ENCODE results near the gene CEACAM8. TPM values are rescaled to one million over a fixed set of nuclear protein-coding genes. Genes with fewer than 3 reads are reported as not detected.

CEACAM8 gene
- total RNA-seq, 2 donors from 2014 or later, result not detected

- Histone ChIP-seq H3K27me3 (ENCODE audit: control insufficient read depth, insufficient read depth, low read length, poor library complexity, severe bottlenecking) (no peaks in the 10 kb centered on the region), H3K4me3 (ENCODE audit: low read length) (no peak overlapping the region), H3K9ac (ENCODE audit: extremely low read depth, low read length, poor library complexity, severe bottlenecking) (no peak overlapping the region), H3K27ac (ENCODE audit: low read depth, low read length) (no peak overlapping the region), H3K9me3 (ENCODE audit: control insufficient read depth, low read length) (peaks cover 11% of the 10 kb centered on the region), H3K36me3 (ENCODE audit: control insufficient read depth, insufficient read depth, low read length) (no peaks in the 10 kb centered on the region), H3K4me1 (ENCODE audit: control insufficient read depth, insufficient read depth, low read length) (no peaks in the 10 kb centered on the region)
- peaks cover 31% of the 10 kb centered on the region for H3K9me3 Mint-ChIP-seq
- H3K27me3 Mint-ChIP-seq (ENCODE audit: insufficient read depth), result peaks cover 11% of the 10 kb centered on the region
- 61 to 65% methylated on average over 4 to 5 of the region's 5 CpGs for WGBS, 2 experiments (ENCODE audit: insufficient coverage in 1 of 2, insufficient read length in 1 of 2)
- H3K36me3 Mint-ChIP-seq (ENCODE audit: low read depth), result no peaks in the 10 kb centered on the region
- no peak overlapping the region for H3K4me3 Mint-ChIP-seq
- peaks cover 15% of the 10 kb centered on the region for H3K4me1 Mint-ChIP-seq
- TF ChIP-seq CTCF (conservative IDR thresholded peaks at IDR 0.05), result no peak
- H3K27ac Mint-ChIP-seq, result no peak overlapping the region
- DNase-seq, result peak; percentile 64
These were observed 39.4 kb downstream of the CEACAM8 start for GRCh38 chr19:42555317-42555716.

GRCh38 chr19:42554046-42554575, 40.6 kb downstream of the CEACAM8 start:
- no peak for DNase-seq
- no peak overlapping the region for H3K9ac ChIP-seq (ENCODE audit: extremely low read depth, low read length, poor library complexity, severe bottlenecking)
- Mint-ChIP-seq H3K27ac (no peak overlapping the region), H3K9me3 (peaks cover 42% of the 10 kb centered on the region), H3K36me3 (ENCODE audit: low read depth) (no peaks in the 10 kb centered on the region), H3K4me1 (peaks cover 15% of the 10 kb centered on the region), H3K4me3 (no peak overlapping the region), H3K27me3 (ENCODE audit: insufficient read depth) (peaks cover 15% of the 10 kb centered on the region)
- no peaks in the 10 kb centered on the region for H3K4me1 ChIP-seq (ENCODE audit: control insufficient read depth, insufficient read depth, low read length)
- H3K27ac ChIP-seq (ENCODE audit: low read depth, low read length), result no peak overlapping the region
- 85 to 92% methylated on average over 2 to 3 of the region's 3 CpGs for WGBS, 2 experiments (ENCODE audit: insufficient coverage in 1 of 2, insufficient read length in 1 of 2)
- peaks cover 17% of the 10 kb centered on the region for H3K9me3 ChIP-seq (ENCODE audit: control insufficient read depth, low read length)
- H3K4me3 ChIP-seq (ENCODE audit: low read length), result no peak overlapping the region
- no peak for TF ChIP-seq CTCF (conservative IDR thresholded peaks at IDR 0.05)
- H3K36me3 ChIP-seq (ENCODE audit: control insufficient read depth, insufficient read depth, low read length), result no peaks in the 10 kb centered on the region
- no peaks in the 10 kb centered on the region for H3K27me3 ChIP-seq (ENCODE audit: control insufficient read depth, insufficient read depth, low read length, poor library complexity, severe bottlenecking)

- Histone ChIP-seq H3K9me3 (ENCODE audit: control insufficient read depth, low read length) (peaks cover 21% of the 10 kb centered on the region), H3K9ac (ENCODE audit: extremely low read depth, low read length, poor library complexity, severe bottlenecking) (no peak overlapping the region), H3K36me3 (ENCODE audit: control insufficient read depth, insufficient read depth, low read length) (no peaks in the 10 kb centered on the region), H3K27me3 (ENCODE audit: control insufficient read depth, insufficient read depth, low read length, poor library complexity, severe bottlenecking) (no peaks in the 10 kb centered on the region), H3K4me3 (ENCODE audit: low read length) (no peak overlapping the region), H3K4me1 (ENCODE audit: control insufficient read depth, insufficient read depth, low read length) (no peaks in the 10 kb centered on the region), H3K27ac (ENCODE audit: low read depth, low read length) (no peak overlapping the region)
- WGBS, 2 experiments (ENCODE audit: insufficient coverage in 1 of 2, insufficient read length in 1 of 2), result 78 to 95% methylated on average over 1 to 8 of the region's 8 CpGs
- Mint-ChIP-seq H3K27ac (peak overlapping the region; percentile 13), H3K27me3 (ENCODE audit: insufficient read depth) (peaks cover 15% of the 10 kb centered on the region), H3K4me3 (no peak overlapping the region), H3K36me3 (ENCODE audit: low read depth) (no peaks in the 10 kb centered on the region), H3K4me1 (peaks cover 14% of the 10 kb centered on the region), H3K9me3 (peaks cover 47% of the 10 kb centered on the region)
- TF ChIP-seq CTCF (conservative IDR thresholded peaks at IDR 0.05), result no peak
- DNase-seq, result no peak
These were observed 41.3 kb downstream of the CEACAM8 start for GRCh38 chr19:42553292-42554045.

Data from endodermal cell (in vitro differentiated cells).